HEK293T (cell line): Measurements from ENCODE around the gene TEX53.

Experiments
- BHLHE40 ChIP-seq: fragments of 450-650 bp; IDR thresholded peaks from 2 replicates; pipeline ENCODE4 v1.6.1; 2016; ENCODE audit warnings: mild to moderate bottlenecking, moderate library complexity, borderline replicate concordance
- LEF1 ChIP-seq: fragments of 450-650 bp; IDR thresholded peaks from 2 replicates; pipeline ENCODE4 v1.6.1; 2017; ENCODE audit warnings: mild to moderate bottlenecking, borderline replicate concordance
- SUZ12 ChIP-seq: fragments of 450-650 bp; IDR thresholded peaks from 2 replicates; pipeline ENCODE4 v1.6.1; 2016; ENCODE audit warnings: mild to moderate bottlenecking

- TF ChIP-seq BHLHE40 (no peak), SUZ12 (no peak), LEF1 (no peak)
Observed at GRCh38 chr9:114695948-114696347, 38.3 kb upstream of the TEX53 start.
